ENCODE data around the gene IFNGR1.

IFNGR1 gene

DNA sequence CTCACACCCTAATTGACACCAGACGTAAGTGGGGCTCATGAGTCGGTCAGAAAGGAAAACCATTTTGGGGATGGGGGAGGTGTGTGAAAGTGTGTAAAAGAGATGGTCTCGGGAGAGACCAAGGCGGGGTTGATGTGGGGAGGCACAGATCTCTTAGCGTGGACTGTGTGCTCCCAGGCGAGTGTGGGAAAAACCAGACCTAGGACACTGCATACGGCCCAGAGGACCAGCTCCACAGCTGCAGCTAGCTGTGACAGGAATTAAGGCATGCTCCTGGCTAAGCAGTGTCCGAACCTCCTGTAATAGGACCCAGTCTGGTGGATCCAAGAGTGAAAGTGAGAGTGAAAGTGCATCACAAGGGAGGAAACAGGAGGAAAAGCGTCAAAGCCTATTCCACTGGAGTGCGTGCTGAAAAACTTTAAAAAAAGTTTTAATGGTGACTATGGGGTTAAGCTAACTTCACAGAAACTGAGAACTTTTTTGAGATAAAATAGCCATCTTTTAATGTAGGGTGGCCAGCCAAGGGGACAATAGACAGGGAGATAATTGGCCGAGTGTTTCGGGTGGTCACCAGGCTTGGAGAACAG lies 55.4 kb downstream of the IFNGR1 start:
- TF ChIP-seq ZFX (IDR thresholded peaks at IDR 0.05; ENCODE audit: borderline replicate concordance) (no peak), CTCF (IDR thresholded peaks at IDR 0.05) (no peak)
- H3K27ac ChIP-seq: no peak overlapping the region

- no peak for TF ChIP-seq CTCF (IDR thresholded peaks at IDR 0.05)
- TF ChIP-seq ZFX (IDR thresholded peaks at IDR 0.05; ENCODE audit: borderline replicate concordance): no peak
- H3K27ac ChIP-seq: no peak overlapping the region
These were observed 56.4 kb downstream of the IFNGR1 start for GRCh38 chr6:137162692-137163306.

GRCh38 chr6:137161949-137162348 lies 57.2 kb downstream of the IFNGR1 start:
- no peak for TF ChIP-seq ZFX (IDR thresholded peaks at IDR 0.05; ENCODE audit: borderline replicate concordance)
- TF ChIP-seq CTCF (IDR thresholded peaks at IDR 0.05): no peak
- no peak overlapping the region for H3K27ac ChIP-seq

DNA sequence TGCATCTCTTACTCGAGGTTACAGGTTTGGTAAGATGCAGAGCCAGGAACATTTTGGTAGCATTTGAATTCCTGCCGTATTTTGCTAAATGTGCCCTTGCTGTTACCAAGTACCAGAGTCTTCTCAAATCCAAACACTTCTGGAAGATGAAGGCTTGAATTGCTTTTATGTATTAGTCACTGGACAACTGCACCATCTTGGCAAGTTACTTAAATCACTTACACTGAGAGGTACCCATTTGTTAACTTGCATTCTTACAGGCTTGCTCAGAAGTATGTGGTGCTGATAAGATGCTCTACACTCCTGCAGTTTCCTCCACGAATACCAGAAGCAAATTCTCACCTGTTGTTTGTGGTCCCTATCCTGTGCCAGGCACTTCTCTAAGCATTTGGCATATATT lies 58.4 kb downstream of the IFNGR1 start:
- no peak for TF ChIP-seq ZFX (IDR thresholded peaks at IDR 0.05; ENCODE audit: borderline replicate concordance)
- no peak for TF ChIP-seq CTCF (IDR thresholded peaks at IDR 0.05)
- H3K27ac ChIP-seq: no peak overlapping the region

DNA sequence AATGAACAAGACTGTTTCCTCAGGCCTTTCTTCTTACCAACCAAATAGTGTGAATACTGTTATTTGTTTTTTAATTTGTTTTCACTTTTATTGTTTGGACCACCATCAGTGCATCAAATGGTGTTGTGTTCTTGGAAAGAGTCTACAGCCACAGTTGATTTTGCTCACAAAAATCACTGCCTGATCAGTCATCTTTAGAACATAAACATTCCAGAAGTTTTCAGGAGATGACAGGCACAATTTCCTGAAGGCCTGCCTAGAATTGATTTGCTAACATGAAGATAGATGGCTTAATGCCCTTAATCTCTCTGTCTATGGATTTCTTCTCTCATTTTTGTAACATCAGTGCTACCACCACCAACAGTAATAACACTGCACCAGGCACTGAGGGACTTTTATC lies 59.3 kb downstream of the IFNGR1 start:
- no peak for TF ChIP-seq ZFX (IDR thresholded peaks at IDR 0.05; ENCODE audit: borderline replicate concordance)
- no peak for TF ChIP-seq CTCF (IDR thresholded peaks at IDR 0.05)
- no peak overlapping the region for H3K27ac ChIP-seq

- TF ChIP-seq ZFX (IDR thresholded peaks at IDR 0.05; ENCODE audit: borderline replicate concordance) (no peak), CTCF (IDR thresholded peaks at IDR 0.05) (no peak)
- H3K27ac ChIP-seq: no peak overlapping the region
These were observed 61.6 kb downstream of the IFNGR1 start for GRCh38 chr6:137157601-137158000.

DNA sequence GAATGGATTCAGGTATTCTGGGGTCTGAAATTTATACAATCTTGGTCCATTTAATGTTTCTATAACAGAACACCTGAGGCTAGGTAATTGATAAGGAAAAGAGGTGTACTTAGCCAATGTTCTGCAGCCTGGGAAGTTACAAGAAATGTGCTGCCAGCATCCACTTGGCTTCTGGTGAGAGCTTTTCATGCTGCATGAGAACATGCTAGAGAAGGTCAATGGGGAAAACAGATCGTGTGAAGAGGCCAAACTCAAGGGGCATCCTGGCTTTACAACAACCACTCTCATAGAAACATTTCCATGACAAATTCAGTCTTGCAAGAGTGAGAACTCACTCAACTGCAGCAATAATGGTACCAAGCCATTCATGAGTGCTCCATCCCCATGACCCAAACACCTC lies 62.5 kb downstream of the IFNGR1 start:
- no peak overlapping the region for H3K27ac ChIP-seq
- TF ChIP-seq ZFX (IDR thresholded peaks at IDR 0.05; ENCODE audit: borderline replicate concordance) (no peak), CTCF (IDR thresholded peaks at IDR 0.05) (no peak)
